ENCODE results near the gene TSHR. TPM values are rescaled to one million over a fixed set of nuclear protein-coding genes. Genes with fewer than 3 reads are reported as not detected.

Gene TSHR
- total RNA-seq, 1 experiment from 2014 or later, result not detected

DNA sequence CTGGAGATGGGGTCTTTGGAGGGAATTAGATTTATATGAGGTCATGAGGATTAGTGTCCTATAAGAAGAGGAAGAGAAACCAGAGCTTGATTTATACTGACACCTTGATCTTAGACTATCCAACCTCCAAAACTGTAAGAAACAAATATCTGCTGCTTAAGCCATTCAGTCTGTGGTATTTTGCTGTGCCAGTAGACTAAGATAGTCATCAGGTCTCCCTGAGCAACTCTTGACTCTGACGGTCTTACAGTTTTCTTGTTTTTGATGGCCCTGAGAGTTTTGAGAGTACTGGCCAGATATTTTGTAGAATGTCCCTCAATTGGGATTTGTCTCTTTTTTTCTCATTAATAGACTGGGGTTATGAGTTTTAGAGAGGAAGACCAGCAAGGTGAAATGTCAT is 51.7 kb downstream of the TSHR start (continued):
- TF ChIP-seq ZNF281 (CRISPR knock-in tag; IDR thresholded peaks at IDR 0.05), result no peak
- TF ChIP-seq, protein P1, sequence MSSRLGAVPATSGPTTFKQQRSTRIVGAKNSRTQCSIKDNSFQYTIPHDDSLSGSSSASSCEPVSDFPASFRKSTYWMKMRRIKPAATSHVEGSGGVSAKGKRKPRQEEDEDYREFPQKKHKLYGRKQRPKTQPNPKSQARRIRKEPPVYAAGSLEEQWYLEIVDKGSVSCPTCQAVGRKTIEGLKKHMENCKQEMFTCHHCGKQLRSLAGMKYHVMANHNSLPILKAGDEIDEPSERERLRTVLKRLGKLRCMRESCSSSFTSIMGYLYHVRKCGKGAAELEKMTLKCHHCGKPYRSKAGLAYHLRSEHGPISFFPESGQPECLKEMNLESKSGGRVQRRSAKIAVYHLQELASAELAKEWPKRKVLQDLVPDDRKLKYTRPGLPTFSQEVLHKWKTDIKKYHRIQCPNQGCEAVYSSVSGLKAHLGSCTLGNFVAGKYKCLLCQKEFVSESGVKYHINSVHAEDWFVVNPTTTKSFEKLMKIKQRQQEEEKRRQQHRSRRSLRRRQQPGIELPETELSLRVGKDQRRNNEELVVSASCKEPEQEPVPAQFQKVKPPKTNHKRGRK (CRISPR knock-in tag; IDR thresholded peaks at IDR 0.05; ENCODE audit: borderline replicate concordance), result no peak

- Mint-ChIP-seq H3K27me3 (ENCODE audit: low read depth) (no peaks in the 10 kb centered on the region), H3K27ac (no peak overlapping the region), H3K4me1 (no peaks in the 10 kb centered on the region), H3K36me3 (no peaks in the 10 kb centered on the region), H3K9me3 (peaks cover 13% of the 10 kb centered on the region), H3K4me3 (no peak overlapping the region)
- ChIA-PET POLR2A (no interaction called here), CTCF (no interaction called here)
- TF ChIP-seq SMAD3 (CRISPR knock-in tag; IDR thresholded peaks at IDR 0.05; ENCODE audit: borderline replicate concordance) (no peak), KAT7 (CRISPR knock-in tag; IDR thresholded peaks at IDR 0.05; ENCODE audit: borderline replicate concordance) (no peak)
- TF ChIP-seq, protein P2, sequence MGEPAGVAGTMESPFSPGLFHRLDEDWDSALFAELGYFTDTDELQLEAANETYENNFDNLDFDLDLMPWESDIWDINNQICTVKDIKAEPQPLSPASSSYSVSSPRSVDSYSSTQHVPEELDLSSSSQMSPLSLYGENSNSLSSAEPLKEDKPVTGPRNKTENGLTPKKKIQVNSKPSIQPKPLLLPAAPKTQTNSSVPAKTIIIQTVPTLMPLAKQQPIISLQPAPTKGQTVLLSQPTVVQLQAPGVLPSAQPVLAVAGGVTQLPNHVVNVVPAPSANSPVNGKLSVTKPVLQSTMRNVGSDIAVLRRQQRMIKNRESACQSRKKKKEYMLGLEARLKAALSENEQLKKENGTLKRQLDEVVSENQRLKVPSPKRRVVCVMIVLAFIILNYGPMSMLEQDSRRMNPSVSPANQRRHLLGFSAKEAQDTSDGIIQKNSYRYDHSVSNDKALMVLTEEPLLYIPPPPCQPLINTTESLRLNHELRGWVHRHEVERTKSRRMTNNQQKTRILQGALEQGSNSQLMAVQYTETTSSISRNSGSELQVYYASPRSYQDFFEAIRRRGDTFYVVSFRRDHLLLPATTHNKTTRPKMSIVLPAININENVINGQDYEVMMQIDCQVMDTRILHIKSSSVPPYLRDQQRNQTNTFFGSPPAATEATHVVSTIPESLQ (CRISPR knock-in tag; IDR thresholded peaks at IDR 0.05), result no peak
- no peak for ATAC-seq
- no peak for DNase-seq (ENCODE audit: low spot score)
Observed at GRCh38 chr14:81009346-81009745, 53.9 kb downstream of the TSHR start.

GRCh38 chr14:81018251-81018650 is 62.8 kb downstream of the TSHR start:
- Mint-ChIP-seq H3K4me1 (no peaks in the 10 kb centered on the region), H3K36me3 (no peaks in the 10 kb centered on the region), H3K9me3 (peaks cover 17% of the 10 kb centered on the region), H3K4me3 (no peak overlapping the region), H3K27me3 (ENCODE audit: low read depth) (no peaks in the 10 kb centered on the region), H3K27ac (no peak overlapping the region)
- no peak for ATAC-seq
- ChIA-PET POLR2A (no interaction called here), CTCF (interaction anchor here (0.7 to 1.0 kb wide), 2 partner anchors 31 to 392 kb away, joined by 3 to 5 read pairs; no protein-coding TSS in a partner anchor)
- TF ChIP-seq TP53 (CRISPR knock-in tag; IDR thresholded peaks at IDR 0.05) (no peak), ZNF317 (CRISPR knock-in tag; IDR thresholded peaks at IDR 0.05; ENCODE audit: borderline replicate concordance, low read depth) (no peak), PRRX2 (CRISPR knock-in tag; IDR thresholded peaks at IDR 0.05) (no peak), NR3C1 (CRISPR knock-in tag; conservative IDR thresholded peaks at IDR 0.05; ENCODE audit: low read depth) (no peak), EMX1 (CRISPR knock-in tag; IDR thresholded peaks at IDR 0.05) (no peak), ZNF219 (CRISPR knock-in tag; IDR thresholded peaks at IDR 0.05; ENCODE audit: borderline replicate concordance) (no peak), PREB (CRISPR knock-in tag; IDR thresholded peaks at IDR 0.05; ENCODE audit: borderline replicate concordance) (no peak), SMAD3 (CRISPR knock-in tag; IDR thresholded peaks at IDR 0.05; ENCODE audit: borderline replicate concordance) (no peak)
- TF ChIP-seq, protein P3, sequence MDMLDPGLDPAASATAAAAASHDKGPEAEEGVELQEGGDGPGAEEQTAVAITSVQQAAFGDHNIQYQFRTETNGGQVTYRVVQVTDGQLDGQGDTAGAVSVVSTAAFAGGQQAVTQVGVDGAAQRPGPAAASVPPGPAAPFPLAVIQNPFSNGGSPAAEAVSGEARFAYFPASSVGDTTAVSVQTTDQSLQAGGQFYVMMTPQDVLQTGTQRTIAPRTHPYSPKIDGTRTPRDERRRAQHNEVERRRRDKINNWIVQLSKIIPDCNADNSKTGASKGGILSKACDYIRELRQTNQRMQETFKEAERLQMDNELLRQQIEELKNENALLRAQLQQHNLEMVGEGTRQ (CRISPR knock-in tag; IDR thresholded peaks at IDR 0.05), result no peak
- DNase-seq (ENCODE audit: low spot score), result no peak
